ENCODE results near the gene PLAAT1.
A peak's percentile ranks its signal among the peaks of the same experiment; 100 is the strongest.

PLAAT1 gene

GRCh38 chr3:193310914-193311723, 70.1 kb downstream of the PLAAT1 start:
- TF ChIP-seq CTCF (IDR thresholded peaks at IDR 0.05; ENCODE audit: low read depth, low read length, missing control alignments), result no peak
- in situ Hi-C loops (cut with HindIII; ENCODE audit: low pct_ligation_motif_present, low sequenced_read_pairs), result no loop called here
- DNase-seq, result no peak
- Histone ChIP-seq H3K36me3 (replicated peaks) (no peaks in the 10 kb centered on the region), H3K4me3 (ENCODE audit: low read depth, low read length) (no peak overlapping the region), H3K27me3 (replicated peaks) (no peaks in the 10 kb centered on the region), H3K27ac (no peak overlapping the region)

DNA sequence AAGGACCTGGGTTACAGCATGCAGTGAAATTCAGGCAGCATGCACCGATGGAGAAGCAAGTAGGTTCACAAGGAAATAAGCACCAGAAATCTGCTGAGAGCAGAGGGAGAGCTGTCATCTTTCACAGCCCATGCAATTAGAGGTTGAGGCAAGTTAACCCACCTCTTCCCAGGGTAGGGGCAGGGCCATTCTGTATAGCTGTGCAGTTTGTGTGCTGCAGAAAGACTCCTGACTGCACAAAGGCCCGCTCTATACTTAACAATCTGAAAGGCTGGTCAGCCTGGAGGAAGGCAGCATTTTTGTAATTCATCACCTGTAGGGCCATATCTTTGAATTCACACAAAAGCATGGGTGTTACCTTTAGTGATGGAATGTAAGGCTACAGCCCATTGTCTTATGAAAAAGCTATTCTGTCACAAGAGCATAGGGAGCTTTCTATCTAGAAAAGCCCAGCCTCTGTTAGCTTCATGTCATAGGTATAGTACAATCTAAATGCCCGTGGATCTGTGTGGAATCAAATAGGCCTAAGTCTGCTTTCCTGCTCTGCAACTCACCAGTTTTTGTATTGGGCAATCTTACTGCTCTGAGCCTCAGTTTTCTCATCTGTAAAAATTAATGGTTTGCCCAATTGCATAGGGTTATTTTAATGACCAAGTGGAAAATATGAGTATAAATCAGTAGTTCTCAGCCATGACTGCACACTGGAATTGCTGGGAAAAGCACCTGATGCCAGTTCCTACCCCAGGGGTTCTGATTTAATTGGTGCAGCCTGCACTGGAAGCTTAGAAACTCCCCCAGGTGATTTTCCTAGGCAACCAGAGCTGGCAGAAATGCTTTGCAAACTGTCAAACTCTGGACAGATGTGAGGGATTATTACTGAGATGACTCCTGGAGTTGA, 72.3 kb downstream of the PLAAT1 start:
- no peaks in the 10 kb centered on the region for H3K27me3 ChIP-seq (replicated peaks)
- no peak overlapping the region for H3K4me3 ChIP-seq (ENCODE audit: low read depth, low read length)
- no peaks in the 10 kb centered on the region for H3K36me3 ChIP-seq (replicated peaks)
- no peak for DNase-seq
- no peak for TF ChIP-seq CTCF (IDR thresholded peaks at IDR 0.05; ENCODE audit: low read depth, low read length, missing control alignments)
- in situ Hi-C loops (cut with HindIII; ENCODE audit: low pct_ligation_motif_present, low sequenced_read_pairs), result no loop called here
- no peak overlapping the region for H3K27ac ChIP-seq

GRCh38 chr3:193314161-193314560, 73.1 kb downstream of the PLAAT1 start:
- DNase-seq, result no peak
- Histone ChIP-seq H3K27me3 (replicated peaks) (no peaks in the 10 kb centered on the region), H3K4me3 (ENCODE audit: low read depth, low read length) (no peak overlapping the region), H3K27ac (no peak overlapping the region), H3K36me3 (replicated peaks) (no peaks in the 10 kb centered on the region)
- TF ChIP-seq CTCF (IDR thresholded peaks at IDR 0.05; ENCODE audit: low read depth, low read length, missing control alignments), result peak; percentile 19
- in situ Hi-C loops (cut with HindIII; ENCODE audit: low pct_ligation_motif_present, low sequenced_read_pairs), result no loop called here

GRCh38 chr3:193317682-193318300, 76.8 kb downstream of the PLAAT1 start:
- DNase-seq, result no peak
- Histone ChIP-seq H3K36me3 (replicated peaks) (no peaks in the 10 kb centered on the region), H3K4me3 (ENCODE audit: low read depth, low read length) (no peak overlapping the region), H3K27me3 (replicated peaks) (no peaks in the 10 kb centered on the region), H3K27ac (no peak overlapping the region)
- in situ Hi-C loops (cut with HindIII; ENCODE audit: low pct_ligation_motif_present, low sequenced_read_pairs), result no loop called here
- TF ChIP-seq CTCF (IDR thresholded peaks at IDR 0.05; ENCODE audit: low read depth, low read length, missing control alignments), result no peak
